Cerebellar cortex (tissue), 1 donor: ENCODE measurements around the gene MAPK8.
"Not testable (repeated sequence)": the region's sequence is repeated elsewhere in the genome, so short reads cannot be mapped to it uniquely, and the experiment has no call there.

ENCODE experiments used
- DNase-seq: peaks from one replicate; pipeline ENCODE4 v3.0.0-alpha.2; 2015; ENCODE audit warnings: low spot score

MAPK8 gene

DNA sequence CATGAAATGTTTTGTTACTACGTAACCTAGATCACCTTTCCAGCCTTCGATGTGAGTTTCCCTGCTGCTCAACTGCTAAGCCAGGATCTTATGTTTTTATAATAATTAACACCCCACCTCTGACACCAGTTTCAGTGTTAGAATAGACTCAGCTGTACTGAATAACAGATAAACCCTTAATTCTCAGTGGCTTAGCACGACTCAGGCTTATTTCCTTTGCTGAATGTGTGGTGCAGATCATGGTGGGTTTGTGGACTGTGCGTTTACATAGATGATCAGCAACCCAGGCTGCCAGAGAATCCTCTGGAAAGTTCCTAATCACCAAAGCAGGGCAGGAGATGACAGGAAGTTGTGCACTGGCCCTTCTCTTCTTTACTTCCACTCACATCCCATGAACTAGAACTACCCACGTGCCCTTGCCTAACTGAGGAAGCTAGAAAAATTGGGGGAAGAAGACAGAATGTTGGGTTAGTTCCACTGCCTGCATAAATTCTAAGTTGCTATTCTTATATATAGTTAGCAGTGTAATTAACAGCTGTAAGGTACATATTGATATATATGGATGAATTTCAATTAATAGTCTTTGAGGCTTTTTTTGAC lies 111.8 kb downstream of the MAPK8 start:
- DNase-seq, result no peak

DNA sequence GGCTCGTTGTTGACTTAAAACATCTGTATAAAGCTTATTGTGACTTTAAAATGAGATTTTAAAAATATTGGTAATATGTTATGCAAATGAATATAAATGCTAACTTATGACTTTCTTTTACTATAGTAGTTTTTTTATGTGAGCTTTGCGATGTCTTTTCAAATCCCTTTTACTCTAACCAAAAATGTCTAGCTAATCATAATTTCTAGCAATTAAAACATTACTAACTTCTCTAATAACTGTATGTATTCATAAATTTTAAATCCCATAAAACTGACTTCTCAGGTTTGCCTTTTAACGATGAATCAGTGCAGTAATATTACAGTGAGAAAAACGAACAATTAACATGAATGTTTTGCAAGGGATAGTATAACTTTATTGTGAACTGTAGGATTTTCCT lies 113.2 kb downstream of the MAPK8 start:
- DNase-seq, result no peak

DNA sequence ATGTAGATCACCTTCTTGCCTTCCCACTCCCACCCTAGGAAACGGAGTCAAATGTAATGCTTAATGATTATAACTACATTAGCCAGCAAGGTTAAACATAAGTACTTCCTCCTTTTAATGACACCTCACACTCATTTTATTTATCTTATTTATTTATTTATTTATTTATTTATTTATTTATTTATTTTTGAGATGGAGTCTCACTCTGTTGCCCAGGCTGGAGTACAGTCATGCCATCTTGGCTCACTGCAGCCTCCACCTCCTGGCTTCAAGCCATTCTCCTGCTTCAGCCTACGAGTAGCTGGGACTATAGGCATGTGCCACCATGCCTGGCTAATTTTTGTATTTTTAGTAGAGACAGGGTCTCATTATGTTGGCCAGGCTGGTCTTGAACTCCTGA lies 115.4 kb downstream of the MAPK8 start:
- DNase-seq, result not testable (repeated sequence)

DNA sequence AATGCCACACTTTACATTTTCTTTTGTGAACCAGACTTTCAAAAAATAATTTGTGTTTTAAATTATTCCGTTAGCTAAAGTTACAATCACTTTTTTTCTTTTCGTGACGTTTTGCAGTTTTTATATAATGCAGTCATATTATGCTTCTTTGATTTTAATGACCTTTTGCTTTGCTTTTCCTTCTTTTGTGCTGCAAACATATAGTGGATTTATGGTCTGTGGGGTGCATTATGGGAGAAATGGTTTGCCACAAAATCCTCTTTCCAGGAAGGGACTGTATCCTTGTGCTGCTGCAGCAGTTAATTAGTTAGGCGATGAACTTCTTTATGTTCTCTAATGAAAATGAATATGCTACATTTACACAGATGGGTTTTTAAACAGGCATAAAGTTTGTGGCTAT lies 117.4 kb downstream of the MAPK8 start:
- no peak for DNase-seq

DNA sequence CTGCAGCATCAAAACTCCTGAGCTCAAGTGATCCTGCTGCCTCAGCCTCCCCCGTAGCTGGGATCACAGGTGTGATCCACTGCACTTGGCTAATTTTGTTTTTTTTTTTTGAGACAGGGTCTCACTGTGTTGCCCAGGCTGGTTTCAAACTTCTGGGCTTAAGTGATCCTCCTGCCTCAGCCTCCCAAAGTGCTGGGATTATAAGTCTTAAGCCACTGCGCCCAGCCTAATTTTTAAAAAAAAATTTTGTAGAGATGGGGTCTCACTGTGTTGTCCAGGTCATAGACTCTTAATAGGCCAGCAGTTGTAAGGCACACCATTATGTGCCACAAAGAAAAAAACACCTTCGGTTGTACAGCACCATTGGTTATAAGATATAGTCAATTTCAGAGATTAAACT lies 122.4 kb downstream of the MAPK8 start:
- DNase-seq, result no peak

DNA sequence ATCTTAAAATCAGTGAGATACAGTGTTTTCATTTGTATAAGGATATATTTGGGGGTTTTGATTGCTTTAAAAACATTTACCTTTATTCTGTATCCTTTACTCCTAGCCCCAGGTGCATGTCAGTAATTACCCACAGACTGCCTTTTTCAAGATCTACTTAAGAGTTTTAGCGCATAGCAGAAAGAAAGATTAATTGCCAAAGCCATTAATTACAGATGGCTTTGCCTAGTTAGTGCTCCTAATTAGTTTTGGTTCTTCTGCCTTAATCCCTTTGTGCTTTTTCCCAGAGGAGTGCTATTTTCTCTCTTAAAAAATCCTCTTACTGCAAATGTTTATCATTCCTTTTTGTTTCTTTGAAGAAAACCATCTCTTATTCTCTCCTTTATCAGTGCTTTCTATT lies 122.8 kb downstream of the MAPK8 start:
- no peak for DNase-seq

DNA sequence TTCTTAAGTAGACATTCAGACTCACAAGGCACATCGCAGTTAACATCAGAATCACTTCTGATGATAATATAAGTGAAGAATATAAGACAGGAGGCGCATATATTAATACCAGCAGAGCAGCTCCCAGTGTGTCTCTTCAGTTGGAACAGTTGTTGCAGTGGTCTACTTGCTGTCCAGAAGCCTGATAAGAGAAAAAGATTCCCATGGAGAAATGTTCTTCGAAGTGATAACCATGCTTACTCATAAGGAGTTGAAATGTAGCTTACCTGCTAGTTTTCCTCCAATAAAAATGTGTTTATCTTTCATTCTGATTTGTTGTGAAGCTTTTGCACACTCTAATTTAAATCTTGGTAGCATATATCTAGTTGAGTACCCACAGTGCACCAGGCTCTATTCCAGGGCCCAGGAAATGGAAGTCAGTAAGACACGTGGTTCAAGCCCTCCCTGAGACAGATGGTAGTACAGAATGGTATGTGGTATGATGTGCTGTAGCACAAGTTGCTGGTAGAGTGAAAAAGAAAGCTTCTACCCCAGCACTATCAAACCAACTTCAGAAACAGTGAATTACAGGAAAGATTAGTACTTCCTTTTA lies 124.0 kb downstream of the MAPK8 start:
- DNase-seq, result no peak

DNA sequence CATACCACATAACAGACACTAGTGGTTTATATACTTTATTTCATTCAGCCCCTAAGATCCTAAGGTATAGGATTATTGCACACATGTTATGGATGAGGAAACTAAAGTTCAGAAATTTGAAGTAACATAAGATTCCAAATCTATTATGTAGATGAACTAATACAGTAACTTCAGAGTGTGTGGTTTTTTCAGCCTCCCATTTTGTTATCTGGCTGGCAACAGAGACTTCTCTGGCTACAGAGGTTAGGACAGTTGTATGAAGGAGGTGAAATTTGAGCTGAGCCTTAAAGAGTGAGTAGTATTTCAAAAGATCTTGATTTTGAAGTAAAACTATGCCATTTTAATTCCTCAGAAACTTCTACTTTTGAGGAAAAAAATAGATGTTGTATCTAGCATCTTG lies 125.4 kb downstream of the MAPK8 start:
- DNase-seq, result no peak

DNA sequence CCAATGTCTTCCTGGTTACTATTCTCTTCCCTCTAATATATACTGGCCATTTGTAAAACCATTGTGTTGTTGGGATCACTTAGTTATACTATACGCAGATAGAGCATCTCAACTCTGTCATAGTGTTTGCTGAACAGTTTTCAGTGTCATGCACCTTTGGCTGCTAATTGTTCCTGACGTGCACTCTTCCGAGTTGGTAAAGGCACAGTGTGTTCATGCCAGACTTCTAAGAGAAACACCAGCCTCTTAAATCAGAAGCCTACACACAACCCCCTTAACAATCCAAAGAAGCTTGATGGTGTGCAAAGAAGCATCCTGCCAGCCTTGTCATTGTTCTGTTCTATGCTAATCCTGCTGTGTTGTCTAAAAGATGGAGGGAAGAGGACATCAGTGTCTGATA lies 131.1 kb downstream of the MAPK8 start:
- DNase-seq, result no peak

DNA sequence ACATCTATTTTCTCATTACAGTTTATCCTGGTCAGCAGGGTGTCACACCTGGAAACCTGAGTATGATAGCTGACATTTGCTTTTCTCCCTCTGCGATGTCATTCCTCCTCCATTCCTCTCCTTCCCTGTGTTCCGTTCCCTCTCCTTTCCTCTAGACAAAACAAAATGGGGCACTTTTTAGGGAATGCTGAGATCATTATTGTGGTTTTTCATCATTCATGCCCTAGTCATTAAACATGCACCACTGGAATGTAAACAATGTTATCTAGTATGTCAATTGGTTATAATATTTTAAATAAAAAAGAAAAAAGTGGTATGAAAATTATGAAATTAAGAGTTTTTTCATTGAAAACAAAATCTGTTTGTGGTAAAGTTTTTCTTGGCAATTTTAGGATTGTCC lies 132.6 kb downstream of the MAPK8 start:
- no peak for DNase-seq

DNA sequence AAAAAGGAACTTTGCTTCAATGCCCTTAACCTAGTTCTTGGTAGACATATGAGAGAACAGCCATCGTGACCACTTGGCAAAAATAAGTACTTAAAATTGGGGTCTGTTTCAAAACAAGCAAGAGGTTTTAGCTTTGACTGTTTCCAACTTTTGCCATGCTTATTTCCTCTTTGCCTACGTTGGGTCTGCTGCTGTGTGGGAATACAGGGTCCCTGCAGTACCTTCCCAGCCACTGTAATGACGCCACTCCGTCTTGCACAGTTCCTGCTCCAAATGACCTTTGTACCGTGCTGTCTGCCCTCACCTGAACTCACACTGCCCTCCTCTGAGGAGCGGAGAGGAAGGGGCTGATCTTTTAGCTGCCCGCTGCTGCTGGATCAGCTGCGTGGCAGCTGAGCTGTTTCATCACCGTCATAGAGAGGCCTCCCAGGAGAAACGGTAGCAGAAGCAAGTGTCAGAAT lies 133.1 kb downstream of the MAPK8 start:
- no peak for DNase-seq

DNA sequence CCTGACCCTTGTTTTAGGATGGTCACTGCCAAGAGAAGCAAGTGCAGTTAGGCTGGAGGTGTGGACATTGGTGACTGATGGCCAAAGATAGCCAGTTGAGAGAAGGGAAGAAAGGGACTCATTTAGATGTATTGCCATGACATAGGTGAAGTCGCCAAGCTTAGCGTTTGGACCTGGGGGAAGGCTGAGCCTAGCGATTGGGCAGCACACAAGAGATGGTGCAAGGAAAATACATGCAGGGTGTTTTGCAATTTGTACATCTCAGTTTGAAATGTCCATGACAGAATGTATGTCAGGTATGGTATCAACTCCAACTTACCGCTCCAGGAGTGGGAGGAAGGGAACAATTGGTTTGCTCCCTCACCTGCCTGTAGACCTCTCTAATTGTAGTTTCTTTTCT lies 134.3 kb downstream of the MAPK8 start:
- DNase-seq, result no peak

DNA sequence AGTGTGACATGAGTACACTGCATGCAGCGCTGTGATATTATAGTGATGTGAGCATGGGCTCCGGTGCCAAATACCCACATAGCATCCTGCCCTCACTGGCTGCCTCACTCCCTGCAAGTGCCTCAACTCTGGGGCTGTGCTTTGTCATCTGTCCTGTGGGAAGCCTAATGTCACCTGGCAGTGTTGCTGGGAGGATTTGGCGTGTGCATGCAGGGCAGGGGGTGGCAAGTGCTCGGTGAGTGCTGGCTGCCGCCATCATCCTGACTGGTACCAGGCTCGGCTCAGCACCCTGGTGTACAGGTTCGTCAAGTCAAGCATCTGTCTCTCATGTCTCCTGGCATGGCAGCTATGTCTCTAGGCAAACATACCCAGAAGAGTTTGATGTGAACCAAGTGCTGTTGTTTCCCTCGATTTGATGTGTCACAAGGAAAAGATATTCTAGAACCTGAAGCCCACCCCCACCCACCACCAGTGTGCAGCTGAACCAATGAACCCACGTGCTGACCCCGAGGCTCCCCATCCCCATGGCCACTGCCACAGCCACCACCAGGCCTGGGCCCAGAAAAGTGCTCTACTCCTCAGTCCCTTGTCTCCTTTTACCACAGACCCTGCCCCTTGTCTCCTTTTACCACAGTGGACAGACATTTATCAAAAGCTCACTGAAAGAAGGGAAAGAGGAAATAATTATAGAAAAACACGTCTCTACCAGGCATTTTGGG lies 135.8 kb downstream of the MAPK8 start:
- DNase-seq, result no peak

DNA sequence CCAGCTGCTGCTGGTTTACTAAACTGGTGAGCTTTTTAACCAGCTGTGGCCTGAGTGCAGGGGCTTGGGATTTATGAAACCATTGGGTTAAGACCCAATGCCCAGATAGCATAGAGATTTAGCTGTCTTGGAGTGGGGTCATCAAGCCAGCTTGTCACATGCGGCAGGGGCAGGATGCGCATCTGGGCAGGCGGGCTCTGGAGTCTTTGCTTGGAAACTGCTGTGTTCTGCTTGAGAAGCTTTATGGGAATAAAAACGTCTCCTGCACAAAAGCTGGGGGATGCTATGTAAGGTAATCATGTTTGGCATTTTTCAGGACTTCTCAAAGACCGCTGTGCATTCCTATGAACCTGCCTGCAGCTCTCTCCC lies 136.3 kb downstream of the MAPK8 start:
- DNase-seq, result no peak

DNA sequence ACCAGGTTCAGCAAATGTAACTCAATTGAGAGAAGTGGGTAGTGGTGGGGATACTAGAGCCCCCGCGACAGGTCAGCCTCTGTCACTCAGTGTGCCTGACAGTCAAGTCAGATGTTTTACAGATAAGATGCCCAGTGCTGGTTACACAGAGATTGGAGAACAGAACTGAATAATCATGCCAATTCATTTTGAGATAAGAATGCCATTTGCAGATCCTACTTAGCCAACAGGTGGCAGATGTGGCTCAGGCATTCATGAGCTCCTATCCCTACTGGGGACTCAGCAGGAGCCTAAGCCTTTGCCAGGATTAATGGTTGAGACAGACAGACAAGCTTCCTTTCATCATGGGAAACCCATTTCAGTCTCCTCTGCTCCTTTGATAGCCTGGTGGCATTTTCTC lies 137.8 kb downstream of the MAPK8 start:
- peak; percentile 10 for DNase-seq

DNA sequence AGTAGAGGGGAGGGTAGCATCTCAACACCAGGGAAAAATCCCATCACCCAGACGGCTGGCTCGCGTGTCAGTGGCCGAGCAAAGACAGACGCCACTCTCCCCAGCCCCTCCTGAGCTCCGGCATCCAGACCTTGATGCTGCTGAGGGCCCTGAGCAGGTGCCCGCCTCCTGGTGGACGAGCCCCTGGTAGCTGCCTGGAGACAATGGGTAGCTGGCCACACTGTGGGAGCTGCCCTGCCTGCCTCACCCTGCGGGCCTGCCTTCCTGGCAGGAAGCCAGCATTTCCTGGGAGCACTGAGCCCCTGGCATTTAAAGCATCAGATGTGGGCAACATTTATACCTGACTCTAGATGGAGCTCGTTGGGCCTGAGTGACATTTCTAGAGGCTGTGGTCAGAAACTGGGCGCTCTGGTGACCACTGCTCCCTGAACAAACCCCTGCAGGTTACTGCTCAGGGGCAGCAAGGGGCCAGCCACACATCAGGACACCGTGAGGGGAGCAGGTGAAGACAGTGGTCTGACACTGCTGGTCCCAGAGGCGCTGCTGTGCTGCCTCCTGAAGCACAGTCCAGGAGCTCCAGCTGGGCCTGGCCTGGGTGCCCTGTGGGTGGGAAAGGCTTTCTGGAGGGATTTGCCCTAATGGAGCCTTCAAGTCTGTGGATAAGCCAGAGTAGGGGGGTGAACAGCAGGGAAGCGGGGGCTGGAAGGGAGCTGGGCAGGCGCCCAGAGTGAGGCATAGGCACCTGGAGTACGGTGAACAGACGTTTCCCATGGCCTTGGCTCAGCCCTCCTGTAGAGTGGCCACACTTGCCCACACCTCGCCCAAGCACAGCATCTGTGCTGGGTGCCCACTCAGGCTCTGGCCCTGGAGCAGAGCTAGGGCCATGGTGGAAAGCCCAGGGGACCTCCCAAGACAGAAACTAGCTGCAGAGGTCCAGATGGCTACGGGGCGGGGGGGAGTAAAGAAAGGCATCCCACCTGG lies 138.7 kb downstream of the MAPK8 start:
- no peak for DNase-seq

DNA sequence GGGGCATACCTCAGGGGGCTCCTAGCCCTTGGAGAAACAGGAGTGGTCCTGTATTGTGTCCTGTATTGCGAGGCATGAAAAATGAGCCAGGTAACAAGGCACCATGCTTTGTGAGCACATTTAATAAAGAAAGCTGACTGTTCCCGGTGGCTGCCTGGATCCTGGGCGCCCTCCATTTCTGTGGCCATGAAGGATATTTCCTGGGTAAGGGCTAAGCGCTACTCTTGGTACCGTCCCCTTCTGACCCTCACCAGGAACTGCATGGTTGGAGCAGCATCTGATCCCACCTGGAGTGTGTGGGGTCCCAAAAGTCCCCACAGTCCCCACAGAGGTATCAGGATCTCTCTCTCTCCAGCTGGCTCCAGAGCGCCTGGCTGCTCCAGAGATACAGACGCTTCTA lies 139.5 kb downstream of the MAPK8 start:
- no peak for DNase-seq

DNA sequence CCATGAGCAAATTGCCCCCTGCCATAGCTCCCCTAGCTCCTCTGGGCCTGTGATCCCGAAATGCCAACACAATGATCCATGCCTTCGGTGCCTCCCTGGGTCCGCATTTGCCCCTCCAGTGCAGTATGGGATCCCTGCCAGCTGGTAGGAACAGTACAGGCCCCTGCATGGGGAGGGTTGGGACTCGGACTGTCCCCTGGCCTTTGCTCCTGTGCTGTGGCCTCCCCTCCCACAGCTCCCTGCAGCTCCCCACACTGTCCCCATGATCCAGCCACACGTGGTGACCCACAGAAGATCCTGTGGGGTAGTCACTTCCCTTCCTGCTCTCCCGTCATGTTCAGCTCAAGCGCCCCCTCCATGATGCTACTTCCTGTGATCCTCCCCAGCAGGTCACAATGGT lies 140.3 kb downstream of the MAPK8 start:
- no peak for DNase-seq

DNA sequence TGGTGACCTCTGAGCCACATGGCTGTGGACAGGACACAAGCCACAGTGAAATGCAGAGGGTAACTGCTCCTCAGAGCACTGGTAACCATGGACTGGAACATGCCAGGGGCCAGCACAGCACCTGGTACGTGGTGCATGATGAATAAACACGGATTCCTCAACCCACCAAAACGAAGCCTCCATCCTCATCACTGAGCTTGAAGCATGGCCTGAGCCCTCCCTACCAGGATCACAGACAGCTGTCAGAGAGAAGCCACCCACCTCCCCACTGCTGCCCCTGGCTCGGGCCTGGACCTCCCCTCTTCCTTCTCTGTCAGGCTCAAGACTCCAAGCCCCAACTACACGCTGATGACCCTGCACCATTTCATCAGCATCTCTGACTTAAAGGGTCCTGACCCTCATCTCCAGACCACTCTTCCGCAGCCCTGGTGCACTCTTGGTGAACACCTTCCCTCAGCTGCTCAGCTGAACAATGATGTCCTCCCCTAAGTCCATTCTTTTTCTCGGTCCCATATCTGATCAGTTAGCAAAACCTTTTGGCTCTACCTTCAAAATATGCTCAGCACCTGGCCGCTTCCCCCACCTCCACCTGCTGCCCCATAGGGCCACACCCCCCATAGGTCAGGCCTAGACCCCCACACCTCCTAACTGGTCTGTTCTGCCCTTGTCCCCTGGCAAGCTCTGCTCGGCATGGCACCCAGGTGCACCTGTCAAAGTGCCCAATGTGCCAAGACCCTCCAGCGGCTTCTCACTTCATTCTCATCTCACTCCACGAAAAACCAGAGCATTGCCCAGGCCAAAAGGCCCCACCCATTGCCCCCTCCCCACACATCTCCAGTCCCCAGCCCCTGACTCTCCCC lies 141.1 kb downstream of the MAPK8 start:
- no peak for DNase-seq

DNA sequence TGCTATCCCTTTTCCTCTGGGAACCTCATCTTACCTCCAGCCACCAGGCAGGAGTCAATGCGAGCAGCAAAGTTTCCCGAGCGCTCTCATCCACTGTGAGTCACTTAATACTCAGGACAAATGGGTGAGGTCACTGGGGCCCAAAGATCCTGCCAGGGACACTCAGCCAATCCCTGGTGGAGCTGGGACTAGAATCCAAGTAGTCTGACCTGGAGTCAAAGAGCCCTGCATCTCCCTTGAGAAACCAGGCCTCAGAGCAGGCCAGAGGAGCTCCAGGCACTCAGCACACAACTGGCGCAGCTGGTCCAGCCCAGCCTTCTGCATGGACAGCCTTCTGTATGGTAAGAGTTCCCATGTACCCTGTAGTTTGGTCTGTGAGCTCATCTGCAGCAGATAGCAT lies 142.3 kb downstream of the MAPK8 start:
- no peak for DNase-seq

DNA sequence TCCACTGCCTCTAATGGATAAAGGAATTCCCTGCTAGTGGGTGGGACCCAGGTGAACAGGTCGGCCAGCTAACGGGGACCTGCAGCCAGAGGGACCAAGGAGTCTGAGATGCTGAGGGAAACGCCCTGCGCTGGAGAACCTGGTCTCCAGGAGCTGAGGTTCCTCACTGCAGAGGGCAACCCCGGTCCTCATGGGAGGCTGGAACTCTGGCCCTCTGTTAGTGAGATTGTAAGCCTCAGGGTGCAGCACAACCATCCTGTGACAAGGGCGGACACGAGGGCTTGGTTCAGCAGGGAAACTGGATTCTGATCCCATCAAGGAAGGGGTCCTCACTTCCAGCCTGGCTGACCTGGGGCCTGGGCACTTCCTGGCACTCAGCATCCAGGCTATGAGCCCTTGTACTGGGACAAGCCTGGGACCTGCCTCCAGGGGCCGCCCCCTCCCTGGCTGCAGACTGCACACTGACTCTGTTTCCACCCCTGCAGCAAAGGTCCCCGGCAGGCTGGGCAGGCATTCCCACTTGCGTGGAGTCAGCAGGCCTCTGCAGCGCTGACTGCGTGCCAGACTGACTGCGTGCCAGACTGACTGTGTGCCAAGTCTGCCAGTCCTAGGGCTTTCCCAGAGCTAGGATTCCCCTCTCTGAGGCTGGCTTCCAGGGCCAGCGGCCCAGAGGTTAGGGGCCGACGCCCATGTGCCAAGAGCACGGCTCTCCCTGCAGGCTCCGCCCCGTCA lies 143.2 kb downstream of the MAPK8 start:
- DNase-seq, result peak; percentile 52
